ENCODE measurements around the gene KLHL17.

DNA sequence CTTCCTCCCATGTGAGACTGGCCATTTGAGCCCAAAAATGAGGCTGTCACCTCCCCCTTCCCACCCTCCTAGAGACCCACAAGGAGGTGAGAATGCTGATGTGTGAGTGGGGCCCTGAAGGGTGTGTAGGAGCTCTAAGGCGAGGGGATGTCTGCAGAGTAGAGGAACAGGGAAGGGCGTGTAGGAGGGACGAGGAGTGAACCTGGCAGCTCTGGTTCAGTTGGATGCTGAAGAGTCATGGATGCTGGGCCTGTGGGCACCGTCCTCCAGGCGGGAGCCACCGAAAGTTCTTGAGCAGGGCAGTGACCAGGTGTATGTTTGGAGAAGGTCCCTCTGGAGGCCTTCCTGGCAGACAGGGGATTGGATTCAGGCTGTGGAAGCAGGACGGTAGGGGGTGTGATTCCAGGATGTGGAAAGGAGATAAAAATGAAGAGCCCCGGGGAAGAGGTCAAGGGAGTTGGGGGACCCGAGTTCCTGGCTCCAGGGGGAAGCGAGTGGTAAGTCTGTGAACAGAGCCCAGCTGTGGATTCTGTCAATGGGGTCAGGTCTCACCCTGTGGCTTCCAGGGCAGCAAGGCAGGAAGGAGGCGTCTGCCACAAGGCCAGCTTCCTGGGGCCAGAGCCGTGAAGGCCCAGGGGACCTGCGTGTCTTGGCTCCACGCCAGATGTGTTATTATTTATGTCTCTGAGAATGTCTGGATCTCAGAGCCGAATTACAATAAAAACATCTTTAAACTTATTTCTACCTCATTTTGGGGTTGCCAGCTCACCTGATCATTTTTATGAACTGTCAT, 28.8 kb upstream of the KLHL17 start:
- TF ChIP-seq EP300 (IDR thresholded peaks at IDR 0.05; ENCODE audit: borderline replicate concordance) (no peak), CREB1 (IDR thresholded peaks at IDR 0.05; ENCODE audit: low read depth) (no peak), RAD21 (IDR thresholded peaks at IDR 0.05; ENCODE audit: low read depth) (no peak), TCF12 (IDR thresholded peaks at IDR 0.05; ENCODE audit: low read depth) (no peak)

Data from Ishikawa (cell line).